ENCODE data around the gene LCNL1.

Gene LCNL1

GRCh38 chr9:137011907-137012675 is 29.3 kb downstream of the LCNL1 start:
- TF ChIP-seq, protein P1, sequence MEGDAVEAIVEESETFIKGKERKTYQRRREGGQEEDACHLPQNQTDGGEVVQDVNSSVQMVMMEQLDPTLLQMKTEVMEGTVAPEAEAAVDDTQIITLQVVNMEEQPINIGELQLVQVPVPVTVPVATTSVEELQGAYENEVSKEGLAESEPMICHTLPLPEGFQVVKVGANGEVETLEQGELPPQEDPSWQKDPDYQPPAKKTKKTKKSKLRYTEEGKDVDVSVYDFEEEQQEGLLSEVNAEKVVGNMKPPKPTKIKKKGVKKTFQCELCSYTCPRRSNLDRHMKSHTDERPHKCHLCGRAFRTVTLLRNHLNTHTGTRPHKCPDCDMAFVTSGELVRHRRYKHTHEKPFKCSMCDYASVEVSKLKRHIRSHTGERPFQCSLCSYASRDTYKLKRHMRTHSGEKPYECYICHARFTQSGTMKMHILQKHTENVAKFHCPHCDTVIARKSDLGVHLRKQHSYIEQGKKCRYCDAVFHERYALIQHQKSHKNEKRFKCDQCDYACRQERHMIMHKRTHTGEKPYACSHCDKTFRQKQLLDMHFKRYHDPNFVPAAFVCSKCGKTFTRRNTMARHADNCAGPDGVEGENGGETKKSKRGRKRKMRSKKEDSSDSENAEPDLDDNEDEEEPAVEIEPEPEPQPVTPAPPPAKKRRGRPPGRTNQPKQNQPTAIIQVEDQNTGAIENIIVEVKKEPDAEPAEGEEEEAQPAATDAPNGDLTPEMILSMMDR (IDR thresholded peaks at IDR 0.05), result no peak

DNA sequence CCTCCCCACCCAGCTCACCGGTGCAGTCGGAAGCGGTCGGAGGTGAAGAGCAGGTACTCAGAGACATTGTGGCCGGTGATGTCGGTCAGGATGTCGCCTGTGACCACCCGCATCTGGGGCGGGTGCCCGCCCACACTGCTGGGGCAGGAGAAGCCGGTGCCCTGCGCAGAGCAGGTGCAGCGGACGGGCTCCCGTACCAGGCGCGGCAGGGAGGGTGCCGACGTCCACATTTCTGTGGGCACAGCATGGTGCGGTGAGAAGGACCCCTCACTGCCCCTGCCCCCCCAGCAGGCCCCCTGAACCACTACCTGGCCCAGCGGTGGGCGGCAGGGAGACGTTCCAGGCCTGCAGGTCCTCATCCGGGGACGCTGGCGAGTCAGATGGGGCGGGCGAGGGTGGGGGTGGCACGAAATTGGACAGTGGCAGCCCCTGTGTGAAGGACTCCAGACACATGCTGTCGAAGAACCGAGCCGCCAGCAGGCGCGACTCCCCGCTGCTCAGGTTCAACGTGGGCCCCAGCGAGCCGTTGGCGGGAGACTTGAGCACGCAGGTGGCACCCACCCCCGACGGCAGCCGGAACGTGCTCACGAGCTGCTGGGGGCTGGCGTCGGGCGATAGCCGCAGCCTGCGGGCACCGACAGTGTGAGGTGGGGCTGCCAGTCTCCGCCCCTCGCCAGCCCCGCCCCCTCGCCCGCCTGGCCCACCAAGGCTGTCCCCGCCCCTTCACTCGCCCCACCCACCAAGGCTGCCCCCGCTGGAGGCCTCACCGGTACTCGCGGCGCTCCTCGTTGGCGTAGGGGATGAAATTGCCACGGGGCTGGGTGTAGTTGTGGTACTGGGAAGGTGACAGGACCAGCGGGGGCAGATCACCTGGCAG is 30.1 kb downstream of the LCNL1 start:
- TF ChIP-seq, protein P1 (IDR thresholded peaks at IDR 0.05), result no peak

DNA sequence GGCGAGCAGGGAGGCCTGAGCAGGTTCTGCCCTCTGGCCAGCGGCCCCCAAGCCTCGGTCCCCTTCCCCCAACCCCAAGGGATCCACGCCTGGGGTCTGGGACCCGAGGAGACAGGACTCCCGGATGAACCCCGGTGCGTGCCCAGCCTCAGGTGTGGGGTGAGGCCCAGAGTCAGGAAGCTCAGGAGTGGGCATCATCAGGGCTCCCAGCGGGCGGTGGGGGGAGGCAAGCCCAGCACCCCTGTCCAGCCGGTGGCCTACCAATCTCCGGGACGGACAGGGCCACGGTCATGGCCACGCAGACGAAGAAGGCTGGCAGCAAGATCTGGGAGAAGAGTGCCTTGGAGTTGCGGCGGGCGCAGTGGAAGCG is 30.8 kb downstream of the LCNL1 start:
- TF ChIP-seq, protein P1 (IDR thresholded peaks at IDR 0.05), result no peak

- TF ChIP-seq, protein P1 (IDR thresholded peaks at IDR 0.05), result no peak
Measured at GRCh38 chr9:137014166-137014565, 31.4 kb downstream of the LCNL1 start.

DNA sequence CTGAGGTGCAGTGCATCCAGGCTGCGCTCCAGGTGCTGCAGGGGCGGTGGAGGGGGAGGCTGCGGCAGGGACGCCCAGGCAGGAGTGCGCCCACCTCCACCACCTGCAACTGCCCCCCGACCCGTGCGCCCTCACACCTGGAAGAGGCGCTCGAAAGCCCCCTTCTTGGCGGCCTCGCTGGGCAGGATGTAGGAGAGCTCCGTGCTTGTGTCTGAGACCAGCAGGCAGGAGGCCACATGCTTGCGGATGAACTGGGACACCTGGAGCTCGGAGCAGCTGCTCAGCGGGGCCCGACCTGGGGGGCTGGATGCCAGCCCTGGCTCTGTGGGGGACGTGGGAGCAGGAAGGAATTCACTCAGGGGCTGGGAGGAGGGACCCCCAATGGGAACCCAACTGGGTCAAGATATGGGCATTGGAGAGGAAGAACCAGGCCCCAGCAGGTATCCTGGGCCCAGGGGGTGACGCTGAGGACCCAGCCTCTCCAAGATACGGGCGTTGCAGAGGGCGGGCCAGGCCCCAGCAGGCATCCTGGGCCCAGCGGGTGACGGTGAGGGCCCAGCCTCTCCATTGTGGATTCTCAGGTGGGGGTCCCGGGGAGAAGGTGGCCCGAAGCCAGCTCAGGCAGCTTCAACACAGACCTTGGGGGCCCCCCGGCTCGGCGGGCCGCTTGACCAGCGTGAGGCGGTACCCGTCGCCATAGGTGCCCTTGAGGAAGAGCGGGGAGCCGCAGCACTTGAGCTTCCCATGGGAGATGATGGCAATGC is 32.2 kb downstream of the LCNL1 start:
- TF ChIP-seq, protein P1 (IDR thresholded peaks at IDR 0.05), result no peak

DNA sequence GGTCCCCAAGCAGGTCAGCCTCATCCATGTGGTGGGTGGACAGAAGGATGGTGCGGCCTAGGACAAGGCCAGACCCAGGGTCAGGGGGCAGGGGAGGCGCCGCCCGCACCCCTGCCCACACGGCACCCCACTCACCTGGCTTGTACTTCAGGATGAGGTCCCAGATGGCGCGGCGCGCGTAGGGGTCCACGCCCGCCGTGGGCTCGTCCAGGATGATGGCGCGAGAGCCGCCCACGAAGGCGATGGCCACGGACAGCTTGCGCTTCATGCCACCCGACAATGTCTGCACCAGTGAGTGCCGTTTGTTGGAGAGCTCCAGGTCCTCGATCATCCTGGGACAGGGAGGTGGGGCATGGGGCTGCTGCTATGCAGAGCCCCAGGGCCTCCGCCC is 32.7 kb downstream of the LCNL1 start:
- TF ChIP-seq, protein P1 (IDR thresholded peaks at IDR 0.05), result no peak

- TF ChIP-seq, protein P1 (IDR thresholded peaks at IDR 0.05), result no peak
Measured at GRCh38 chr9:137015976-137016375, 33.2 kb downstream of the LCNL1 start.
